Prostate gland (tissue), 2 donors: ENCODE measurements around the gene CSNK2A3. TPM values are rescaled to one million over a fixed set of nuclear protein-coding genes. Genes with fewer than 3 reads are reported as not detected.

Experiments
- DNase-seq: peaks from one replicate; pipeline ENCODE4 v3.0.0-alpha.2; 2019; ENCODE audit warnings: low spot score
- H3K27ac ChIP-seq, 2 donors: fragments of 200-600 bp; sonication (generic); 2 replicates each; pipeline ENCODE4 v1.5.1; 2017 to 2019
- H3K27me3 ChIP-seq: fragments of 200-600 bp; sonication (generic); replicated peaks from 2 replicates; pipeline ENCODE4 v1.5.1; 2019; ENCODE audit not compliant: insufficient read depth
- H3K36me3 ChIP-seq, 2 donors: fragments of 200-600 bp; sonication (generic); 1 replicate in 1 of 2; 2 replicates in 1 of 2; pipeline versions ENCODE4 v1.5.1 to v1.8.1; 2017 to 2019
- H3K4me1 ChIP-seq: fragments of 200-600 bp; sonication (generic); replicated peaks from 2 replicates; pipeline ENCODE4 v1.5.1; 2019
- H3K4me3 ChIP-seq, 2 donors: fragments of 200-600 bp; sonication (generic); 2 replicates each; pipeline ENCODE4 v1.5.1; 2017 to 2019
- H3K9me3 ChIP-seq: fragments of 200-600 bp; sonication (generic); 2 replicates; pipeline ENCODE4 v1.5.1; 2017
- CTCF ChIP-seq, 4 experiments: fragments of 200-600 bp in 2 of 4; fragments of 450-650 bp in 2 of 4; sonication (generic) in 2 of 4; IDR thresholded peaks; 1 replicate in 3 of 4; 2 replicates in 1 of 4; pipeline ENCODE4 v1.5.1; 2016 to 2019; ENCODE audit warnings: antibody characterized with exemption in 4 of 4, mild to moderate bottlenecking in 2 of 4, moderate library complexity in 2 of 4
- POLR2A ChIP-seq: fragments of 450-650 bp; IDR thresholded peaks from one replicate; pipeline ENCODE4 v1.6.1; 2016; ENCODE audit warnings: antibody characterized with exemption, mild to moderate bottlenecking
- POLR2AphosphoS5 ChIP-seq: sonication (generic); formaldehyde crosslinking; IDR thresholded peaks from one replicate; pipeline ENCODE4 v1.6.1; 2017; ENCODE audit warnings: antibody characterized with exemption
- WGBS: methylation state at CpG from one replicate; pipeline ENCODE4 v1.1.5; 2018; 5-methylcytosine and 5-hydroxymethylcytosine counted together
- intact Hi-C: fragments of 100-400 bp; cut with DNase I; formaldehyde crosslinking; loops from one replicate; pipeline ENCODE4 v1.14.2; 2022
- total RNA-seq, 2 donors: library from RNA; depleted of rRNA; stranded (reverse); fragments of >200 nt; gene quantifications; one replicate each; pipeline ENCODE4 v1.1.0, GENCODE V29; 2016

The CSNK2A3 gene
- total RNA-seq, 2 donors from 2014 or later: 1.1 to 3.0 TPM

DNA sequence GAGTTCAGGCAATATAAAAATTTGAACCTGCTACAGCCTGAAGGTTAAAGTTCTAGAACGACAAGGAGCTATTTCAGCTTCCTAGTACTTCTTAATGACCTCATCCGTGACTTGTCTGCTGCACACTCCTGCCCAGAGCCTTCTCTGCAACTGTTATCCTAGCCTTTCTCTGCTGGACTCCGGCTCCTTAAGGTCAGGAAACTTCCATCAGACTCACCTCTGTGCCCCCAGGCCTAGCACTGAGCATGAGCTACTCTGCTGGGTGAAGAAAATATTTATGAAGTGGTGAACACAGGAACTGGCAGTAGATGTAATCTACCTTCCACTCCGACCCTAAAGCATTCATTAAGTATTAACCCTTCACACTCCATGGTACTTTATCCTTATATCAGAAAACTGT, 18.4 kb downstream of the CSNK2A3 start:
- intact Hi-C loops: no loop called here
- Histone ChIP-seq H3K27me3 (no peaks in the 10 kb centered on the region), H3K27ac (no peak overlapping the region), H3K4me3 (no peak overlapping the region), H3K36me3 (no peaks in the 10 kb centered on the region), H3K4me1 (no peaks in the 10 kb centered on the region), H3K9me3 (no peaks in the 10 kb centered on the region)
- WGBS: 70% methylated on average over 4 of the region's 4 CpGs
- DNase-seq: no peak
- TF ChIP-seq POLR2A (no peak), CTCF (IDR thresholded peaks at IDR 0.05) (no peak), POLR2AphosphoS5 (no peak)

- Histone ChIP-seq H3K36me3 (no peaks in the 10 kb centered on the region), H3K9me3 (no peaks in the 10 kb centered on the region), H3K4me1 (no peaks in the 10 kb centered on the region), H3K27me3 (no peaks in the 10 kb centered on the region), H3K27ac (no peak overlapping the region), H3K4me3 (no peak overlapping the region)
- TF ChIP-seq POLR2AphosphoS5 (no peak), CTCF (IDR thresholded peaks at IDR 0.05) (no peak), POLR2A (no peak)
- 85% methylated on average over 5 of the region's 5 CpGs for WGBS
- no peak for DNase-seq
- intact Hi-C loops: no loop called here
Measured at GRCh38 chr11:11332141-11332710, 20.8 kb downstream of the CSNK2A3 start.

GRCh38 chr11:11329062-11329806, 23.8 kb downstream of the CSNK2A3 start:
- intact Hi-C loops: no loop called here
- TF ChIP-seq CTCF (IDR thresholded peaks at IDR 0.05) (no peak), POLR2A (no peak), POLR2AphosphoS5 (no peak)
- Histone ChIP-seq H3K27me3 (no peaks in the 10 kb centered on the region), H3K4me3 (no peak overlapping the region), H3K36me3 (no peaks in the 10 kb centered on the region), H3K9me3 (no peaks in the 10 kb centered on the region), H3K4me1 (no peaks in the 10 kb centered on the region), H3K27ac (no peak overlapping the region)
- 81% methylated on average over 4 of the region's 4 CpGs for WGBS
- no peak for DNase-seq

GRCh38 chr11:11324090-11324489, 29.0 kb downstream of the CSNK2A3 start:
- TF ChIP-seq POLR2A (no peak), POLR2AphosphoS5 (no peak), CTCF (IDR thresholded peaks at IDR 0.05) (no peak)
- H3K4me3 ChIP-seq: no peak overlapping the region
- no peaks in the 10 kb centered on the region for H3K27me3 ChIP-seq
- peaks cover 0 to 2% of the 10 kb centered on the region in 2 donors for H3K36me3 ChIP-seq
- H3K27ac ChIP-seq: no peak overlapping the region
- WGBS: 86% methylated on average over 1 of the region's 1 CpG
- no peak for DNase-seq
- no peaks in the 10 kb centered on the region for H3K9me3 ChIP-seq
- no peaks in the 10 kb centered on the region for H3K4me1 ChIP-seq
- intact Hi-C loops: no loop called here

DNA sequence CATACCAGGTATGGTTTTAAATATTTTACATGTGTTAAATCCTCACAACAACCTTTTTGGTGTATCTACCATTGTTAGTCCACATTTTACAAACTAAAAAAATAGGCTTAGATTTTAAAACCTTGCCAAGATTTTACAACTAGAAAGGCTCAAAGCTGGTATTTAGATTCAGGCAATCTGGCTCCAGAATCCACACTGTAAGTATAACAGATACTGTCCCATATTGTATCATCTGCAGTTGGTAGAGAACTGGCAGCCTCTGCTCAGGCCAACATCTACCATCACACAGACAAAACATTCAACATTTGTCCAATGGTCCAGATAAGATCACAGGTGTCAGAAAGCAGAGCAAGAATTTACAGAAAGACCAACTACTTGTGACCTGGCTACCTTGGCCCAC, 30.9 kb downstream of the CSNK2A3 start:
- TF ChIP-seq CTCF (IDR thresholded peaks at IDR 0.05): no peak
- TF ChIP-seq POLR2AphosphoS5: no peak
- no peak for TF ChIP-seq POLR2A
- Histone ChIP-seq H3K27ac (no peak overlapping the region), H3K9me3 (no peaks in the 10 kb centered on the region), H3K27me3 (no peaks in the 10 kb centered on the region), H3K36me3 (peaks cover 0 to 2% of the 10 kb centered on the region in 2 donors), H3K4me3 (no peak overlapping the region), H3K4me1 (no peaks in the 10 kb centered on the region)
- DNase-seq: no peak
- intact Hi-C loops: no loop called here
